G401 (cell line): ENCODE results near the gene ESPL1. TPM values are rescaled to one million over a fixed set of nuclear protein-coding genes. Genes with fewer than 3 reads are reported as not detected.

ENCODE experiments used
- DNase-seq: peaks from one replicate; pipeline ENCODE4 v3.0.0-alpha.2; 2015; ENCODE audit warnings: low spot score
- in situ Hi-C: cut with HindIII; loops from 2 replicates; pipeline ENCODE4 v1.10.0; 2016; ENCODE audit warnings: low sequenced_read_pairs, mixed read lengths
- total RNA-seq: library from RNA; depleted of rRNA; stranded (reverse); fragments of >200 nt; shearing (Covaris generic); gene quantifications from 2 replicates; pipeline ENCODE4 v1.2.3, GENCODE V29; 2014; rRNA removed

The ESPL1 gene
- total RNA-seq: 21.8 and 23.1 TPM in 2 replicates

DNA sequence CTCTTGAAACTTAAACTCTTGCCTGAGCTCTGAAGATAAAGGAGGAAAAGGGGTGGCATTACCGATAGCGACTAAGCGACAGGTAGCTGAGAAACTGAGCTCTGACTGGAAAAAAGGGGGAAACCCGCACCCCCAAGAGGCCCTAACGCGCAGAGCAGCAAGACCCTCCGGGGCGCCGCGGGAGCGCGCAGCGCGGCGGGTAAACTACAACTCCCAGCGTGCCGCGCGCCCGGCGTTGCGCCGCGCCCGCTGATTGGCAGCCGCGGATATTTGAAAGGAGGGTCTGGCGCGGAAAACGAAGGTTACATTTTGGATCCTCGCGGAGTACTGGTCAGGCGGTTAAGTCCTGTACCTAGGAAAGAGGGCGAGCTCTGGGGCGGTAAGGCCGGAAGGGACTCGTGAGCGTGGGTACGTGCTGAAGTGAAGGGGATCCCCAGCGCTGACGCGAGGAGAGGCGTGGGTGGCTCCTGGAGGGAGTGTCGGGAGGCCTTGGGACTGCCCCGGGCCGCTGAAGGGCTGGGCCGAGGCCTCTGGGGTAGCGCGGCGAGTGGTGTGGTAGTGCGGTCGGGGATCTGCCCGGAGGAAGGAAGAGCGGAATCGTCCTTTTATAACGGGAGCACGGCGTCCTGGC lies at the start of gene ESPL1:
ESPL1 (plus strand) TSS at position 301 of the 631 bp plus-strand sequence. CDS start 468 bp downstream, outside the sequence.
- DNase-seq: peak; percentile 69
- in situ Hi-C loops: no loop called here

- peak; percentile 24 for DNase-seq
- in situ Hi-C loops: loop anchor here (10.0 kb wide), 1 partner anchor 66 kb away; no protein-coding TSS in a partner anchor
These were observed 49.4 kb upstream of the ESPL1 start for GRCh38 chr12:53218551-53219291.

GRCh38 chr12:53219292-53219955 lies 48.7 kb upstream of the ESPL1 start:
- peak; percentile 69 for DNase-seq
- in situ Hi-C loops: loop anchor here (10.0 kb wide), 1 partner anchor 65 kb away; no protein-coding TSS in a partner anchor

GRCh38 chr12:53219956-53220693 lies 48.0 kb upstream of the ESPL1 start:
- peak; percentile 90 for DNase-seq
- in situ Hi-C loops: loop anchor here (10.0 kb wide), 1 partner anchor 65 kb away; no protein-coding TSS in a partner anchor

- DNase-seq: peak; percentile 85
- in situ Hi-C loops: no loop called here
These were observed 47.4 kb upstream of the ESPL1 start for GRCh38 chr12:53220694-53221202.

- in situ Hi-C loops: no loop called here
These were observed 46.7 kb upstream of the ESPL1 start for GRCh38 chr12:53221203-53222080.

DNA sequence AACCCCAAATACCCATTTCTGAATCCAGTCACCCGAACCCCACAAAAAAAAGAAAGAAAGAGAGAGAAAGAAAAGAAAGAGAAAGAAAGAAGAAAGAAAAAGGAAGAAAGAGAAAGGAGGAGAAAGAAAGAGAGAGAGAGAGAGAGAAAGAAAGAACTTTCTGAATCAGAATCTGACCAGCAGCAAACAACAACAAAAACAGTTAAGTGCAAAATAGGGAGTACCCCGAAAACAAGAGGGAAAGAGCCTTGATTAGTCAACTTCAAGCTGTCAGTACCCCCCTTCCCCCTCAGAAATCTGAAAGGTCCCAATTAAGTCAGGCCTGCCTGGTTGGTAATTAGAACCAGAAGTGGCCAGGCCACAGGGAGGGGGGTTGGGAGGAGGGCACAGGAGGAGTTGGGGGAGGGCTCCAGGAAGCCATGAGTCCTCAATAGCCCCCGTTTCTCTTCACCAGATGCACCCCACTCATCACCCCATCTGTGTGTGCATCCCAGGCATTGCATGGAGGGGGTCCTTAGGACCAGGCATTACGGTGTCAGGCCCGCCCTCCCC lies 45.9 kb upstream of the ESPL1 start:
- in situ Hi-C loops: no loop called here
- no peak for DNase-seq

More at GRCh38 chr12:53221203-53222080, 46.7 kb upstream of the ESPL1 start:
- peak; percentile 53 for DNase-seq

GRCh38 chr12:53222806-53223261 lies 45.3 kb upstream of the ESPL1 start:
- in situ Hi-C loops: no loop called here

GRCh38 chr12:53223389-53224060 lies 44.6 kb upstream of the ESPL1 start:
- no peak for DNase-seq
- in situ Hi-C loops: no loop called here

More at GRCh38 chr12:53222806-53223261, 45.3 kb upstream of the ESPL1 start:
- DNase-seq: no peak

- in situ Hi-C loops: no loop called here
- DNase-seq: peak; percentile 81
These were observed 43.8 kb upstream of the ESPL1 start for GRCh38 chr12:53224061-53224896.

DNA sequence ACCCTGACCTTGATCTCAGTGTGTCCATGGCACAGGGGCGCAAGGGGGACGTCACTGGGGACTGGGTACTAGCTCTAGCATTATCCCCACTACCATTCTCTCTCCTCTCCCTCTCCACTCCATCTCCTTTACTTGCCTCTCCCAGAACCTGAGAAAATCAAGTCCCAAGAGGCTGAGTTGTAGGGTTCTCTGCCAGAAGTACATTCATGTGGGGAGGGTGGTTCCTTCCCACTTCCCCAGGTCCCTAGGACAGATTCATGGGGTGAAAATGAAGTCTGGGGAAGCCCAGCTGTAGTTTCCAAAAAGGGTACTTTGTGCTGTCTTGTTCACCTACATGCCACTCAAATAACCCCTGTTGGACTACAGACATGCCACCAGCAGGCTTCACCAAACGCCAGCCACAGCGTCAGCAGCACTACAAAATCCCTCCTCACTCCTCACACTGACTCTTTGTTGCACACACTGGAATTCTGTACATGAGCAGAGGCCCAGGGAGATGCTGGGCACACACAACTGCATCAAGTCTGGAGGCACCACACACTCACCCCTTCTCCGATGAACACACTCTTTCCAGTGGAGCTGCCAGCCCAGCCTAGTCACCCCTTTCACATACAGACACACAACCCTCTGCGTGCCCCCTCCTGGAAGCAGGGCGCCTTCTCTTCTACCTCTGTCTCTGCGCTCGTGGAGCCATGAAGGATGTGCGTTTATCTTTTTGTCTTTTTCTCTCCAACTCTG lies 43.0 kb upstream of the ESPL1 start:
- in situ Hi-C loops: no loop called here
- DNase-seq: peak; percentile 50

DNA sequence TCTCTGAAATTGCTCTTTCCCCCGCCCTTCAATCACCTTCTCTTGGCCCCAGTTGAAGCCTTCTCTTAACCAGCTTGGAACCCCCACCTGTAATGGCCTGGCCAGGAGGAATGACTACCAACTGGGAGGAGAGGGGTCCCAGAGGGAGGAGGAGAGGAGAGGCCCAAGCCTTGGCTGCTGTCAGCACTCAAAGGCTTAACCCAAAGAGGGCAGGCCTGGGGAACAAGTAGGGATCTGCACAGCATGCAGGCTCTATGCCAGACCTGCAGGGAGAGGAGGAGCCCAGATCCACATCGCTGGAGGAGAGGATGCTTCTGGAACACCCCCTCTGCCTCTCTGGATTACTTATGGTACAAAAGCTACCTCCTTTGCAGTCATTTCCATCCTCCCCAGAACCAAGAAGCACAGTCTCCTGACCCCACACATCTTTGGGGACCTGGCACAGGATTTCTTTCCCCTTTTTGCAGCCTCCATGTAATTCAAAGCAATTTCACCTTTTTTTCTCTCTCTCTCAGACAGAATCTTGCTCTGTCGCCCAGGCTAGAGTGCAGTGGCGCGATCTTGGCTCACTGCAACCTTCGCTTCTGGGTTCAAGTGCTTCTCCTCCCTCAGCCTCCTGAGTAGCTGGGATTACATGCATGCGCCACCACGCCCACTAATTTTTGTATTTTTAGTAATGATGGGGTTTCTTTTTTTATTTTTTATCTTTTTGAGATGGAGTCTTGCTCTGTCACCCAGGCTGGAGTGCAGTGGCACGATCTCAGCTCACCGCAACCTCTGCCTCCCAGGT lies 42.3 kb upstream of the ESPL1 start:
- in situ Hi-C loops: no loop called here
- DNase-seq: peak; percentile 71

DNA sequence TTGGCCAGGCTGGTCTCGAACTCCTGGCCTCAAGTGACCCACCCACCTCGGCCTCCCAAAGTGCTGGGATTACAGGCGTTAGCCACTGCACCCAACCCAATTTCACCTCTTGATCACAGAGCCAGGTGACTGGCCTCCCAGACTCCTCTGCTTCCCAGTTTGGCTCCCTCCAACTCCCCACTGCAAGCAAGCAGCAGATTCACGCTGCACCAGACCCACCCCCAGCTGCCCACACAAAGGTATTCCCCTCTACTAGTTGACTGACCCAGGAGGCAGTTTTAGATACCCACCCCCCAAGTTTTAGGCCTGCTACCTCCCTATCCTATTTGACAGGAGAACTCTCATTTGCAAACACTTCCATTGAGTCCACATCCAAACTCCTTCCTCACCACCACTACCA lies 41.3 kb upstream of the ESPL1 start:
- DNase-seq: no peak

GRCh38 chr12:53227341-53227740 lies 40.8 kb upstream of the ESPL1 start:
- DNase-seq: no peak
- in situ Hi-C loops: no loop called here

More for the DNA sequence above, 41.3 kb upstream of the ESPL1 start:
- in situ Hi-C loops: no loop called here

- no peak for DNase-seq
- in situ Hi-C loops: no loop called here
These were observed 40.3 kb upstream of the ESPL1 start for GRCh38 chr12:53227836-53228235.
